ENCODE measurements around the gene MTMR1. TPM values are rescaled to one million over a fixed set of nuclear protein-coding genes. Genes with fewer than 3 reads are reported as not detected.

MTMR1 gene
- total and polyA plus RNA-seq, 2 donors (not counting 1 experiment from before 2014, with no cell fraction given): 30.8 to 67.5 TPM

DNA sequence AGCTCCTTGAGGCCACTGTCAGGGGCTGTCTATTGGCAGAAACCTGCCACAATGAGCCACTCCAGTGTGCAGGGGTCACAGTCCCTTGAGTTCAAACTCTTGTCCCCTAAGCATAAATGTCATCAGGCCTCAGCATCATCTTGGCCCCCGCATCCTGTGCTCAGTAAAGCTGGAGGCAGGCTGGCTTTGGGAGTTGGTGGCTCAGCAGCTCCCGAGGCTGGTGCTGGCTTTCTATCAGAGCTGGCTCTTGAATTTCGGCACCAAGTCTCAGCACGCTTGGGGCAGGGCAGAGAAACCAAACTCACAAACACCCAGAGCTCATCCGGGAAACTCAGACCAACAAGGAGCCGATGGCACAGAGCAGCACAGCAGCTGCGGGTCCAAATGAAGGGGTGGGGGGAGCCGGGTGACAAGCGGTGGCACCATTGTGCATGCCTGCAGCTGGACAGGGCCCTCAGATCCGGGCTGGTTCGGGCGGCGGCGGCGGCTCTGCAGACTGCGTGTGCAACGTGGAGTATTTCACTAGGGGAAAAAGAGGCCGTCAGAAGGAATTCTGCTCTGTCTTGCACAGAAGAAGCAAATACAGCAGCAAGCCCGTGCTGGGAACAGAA, 75.5 kb downstream of the MTMR1 start:
- H2AFZ ChIP-seq (ENCODE audit: insufficient read depth, low read depth, low read length, poor library complexity, severe bottlenecking): no peak overlapping the region
- H3K4me1 ChIP-seq (ENCODE audit: control insufficient read depth in 2 of 2, insufficient read depth in 2 of 2, low read length in 2 of 2): no peaks in the 10 kb centered on the region
- no peak for TF ChIP-seq EZH2 (IDR thresholded peaks at IDR 0.05; ENCODE audit: borderline replicate concordance, insufficient read depth, low read depth, low read length, poor library complexity, severe bottlenecking)
- no peak overlapping the region for H3K9ac ChIP-seq (ENCODE audit: low read length)
- DNase-seq: no peak
- H3K27ac ChIP-seq (ENCODE audit: low read length in 2 of 2): no peak overlapping the region
- no peaks in the 10 kb centered on the region for H3K27me3 Mint-ChIP-seq
- no peaks in the 10 kb centered on the region for H4K20me1 ChIP-seq (ENCODE audit: control insufficient read depth, insufficient read depth, low read length, poor library complexity, severe bottlenecking)
- H3K4me1 Mint-ChIP-seq: no peaks in the 10 kb centered on the region
- WGBS (ENCODE audit: insufficient coverage): no CpG with 5 or more reads among the region's 19 CpGs
- no peak overlapping the region for H3K4me2 ChIP-seq (replicated peaks; ENCODE audit: low read depth, low read length, poor library complexity, severe bottlenecking)
- H3K9me3 Mint-ChIP-seq (ENCODE audit: insufficient read depth): no peaks in the 10 kb centered on the region
- H3K27ac Mint-ChIP-seq: no peak overlapping the region
- intact Hi-C loops (cut with micrococcal nuclease): no loop called here
- H3K27me3 ChIP-seq (replicated peaks in 1 of 4; ENCODE audit: control extremely low read depth in 1 of 4, control insufficient read depth in 3 of 4, insufficient read depth in 4 of 4, low read length in 3 of 4): no peaks in the 10 kb centered on the region
- no peak overlapping the region for H3K4me3 ChIP-seq (ENCODE audit: control extremely low read depth in 1 of 5, extremely low read depth in 1 of 5, insufficient read depth in 1 of 5, low read depth in 2 of 5, low read length in 4 of 5)
- no peak for ATAC-seq (ENCODE audit: low read depth)
- no peaks in the 10 kb centered on the region for H3K9me3 ChIP-seq (ENCODE audit: control extremely low read depth in 1 of 3, control insufficient read depth in 2 of 3, insufficient read depth in 1 of 3, low read length in 2 of 3)
- POLR2A ChIA-PET: no interaction called here
- CTCF ChIA-PET: interaction anchor here (5.7 kb wide), 1 partner anchor 313 kb away, joined by 126 read pairs; no protein-coding TSS in a partner anchor
- no peak overlapping the region for H3K4me3 Mint-ChIP-seq
- H3K79me2 ChIP-seq (ENCODE audit: control insufficient read depth, insufficient read depth, low read length): no peaks in the 10 kb centered on the region
- no peaks in the 10 kb centered on the region for H3K36me3 ChIP-seq (replicated peaks in 1 of 2; ENCODE audit: control extremely low read depth in 1 of 2, control insufficient read depth in 1 of 2, extremely low read depth in 1 of 2, insufficient read depth in 2 of 2, low read length in 1 of 2)

DNA sequence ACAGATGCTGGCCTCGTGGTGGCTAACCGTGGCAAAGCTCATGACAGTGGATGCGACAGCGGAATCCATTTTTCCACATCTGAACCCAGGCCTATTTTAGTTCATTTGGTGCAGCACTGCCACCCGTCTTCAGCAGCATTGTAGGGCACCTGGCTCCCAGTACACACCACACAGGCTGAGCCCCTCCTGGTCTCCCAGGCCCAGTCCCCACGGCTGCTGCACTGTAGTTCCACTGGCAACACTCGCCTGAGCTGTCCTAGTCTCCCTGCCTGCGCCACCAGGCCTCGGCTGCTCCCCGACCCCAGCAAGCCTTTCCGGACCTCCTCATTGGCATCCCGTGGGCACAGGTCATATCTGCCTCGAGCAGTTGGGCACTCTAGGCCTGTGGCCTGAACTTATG, 76.2 kb downstream of the MTMR1 start:
- H3K27ac Mint-ChIP-seq: no peak overlapping the region
- Histone ChIP-seq H2AFZ (ENCODE audit: insufficient read depth, low read depth, low read length, poor library complexity, severe bottlenecking) (no peak overlapping the region), H3K79me2 (ENCODE audit: control insufficient read depth, insufficient read depth, low read length) (no peaks in the 10 kb centered on the region), H3K27me3 (replicated peaks in 1 of 4; ENCODE audit: control extremely low read depth in 1 of 4, control insufficient read depth in 3 of 4, insufficient read depth in 4 of 4, low read length in 3 of 4) (no peaks in the 10 kb centered on the region), H3K4me1 (ENCODE audit: control insufficient read depth in 2 of 2, insufficient read depth in 2 of 2, low read length in 2 of 2) (no peaks in the 10 kb centered on the region), H3K9me3 (ENCODE audit: control extremely low read depth in 1 of 3, control insufficient read depth in 2 of 3, insufficient read depth in 1 of 3, low read length in 2 of 3) (no peaks in the 10 kb centered on the region), H3K4me3 (ENCODE audit: control extremely low read depth in 1 of 5, extremely low read depth in 1 of 5, insufficient read depth in 1 of 5, low read depth in 2 of 5, low read length in 4 of 5) (no peak overlapping the region), H3K27ac (ENCODE audit: low read length in 2 of 2) (no peak overlapping the region), H4K20me1 (ENCODE audit: control insufficient read depth, insufficient read depth, low read length, poor library complexity, severe bottlenecking) (no peaks in the 10 kb centered on the region), H3K4me2 (replicated peaks; ENCODE audit: low read depth, low read length, poor library complexity, severe bottlenecking) (no peak overlapping the region), H3K9ac (ENCODE audit: low read length) (no peak overlapping the region), H3K36me3 (replicated peaks in 1 of 2; ENCODE audit: control extremely low read depth in 1 of 2, control insufficient read depth in 1 of 2, extremely low read depth in 1 of 2, insufficient read depth in 2 of 2, low read length in 1 of 2) (no peaks in the 10 kb centered on the region)
- POLR2A ChIA-PET: no interaction called here
- H3K27me3 Mint-ChIP-seq: no peaks in the 10 kb centered on the region
- TF ChIP-seq, protein P1, sequence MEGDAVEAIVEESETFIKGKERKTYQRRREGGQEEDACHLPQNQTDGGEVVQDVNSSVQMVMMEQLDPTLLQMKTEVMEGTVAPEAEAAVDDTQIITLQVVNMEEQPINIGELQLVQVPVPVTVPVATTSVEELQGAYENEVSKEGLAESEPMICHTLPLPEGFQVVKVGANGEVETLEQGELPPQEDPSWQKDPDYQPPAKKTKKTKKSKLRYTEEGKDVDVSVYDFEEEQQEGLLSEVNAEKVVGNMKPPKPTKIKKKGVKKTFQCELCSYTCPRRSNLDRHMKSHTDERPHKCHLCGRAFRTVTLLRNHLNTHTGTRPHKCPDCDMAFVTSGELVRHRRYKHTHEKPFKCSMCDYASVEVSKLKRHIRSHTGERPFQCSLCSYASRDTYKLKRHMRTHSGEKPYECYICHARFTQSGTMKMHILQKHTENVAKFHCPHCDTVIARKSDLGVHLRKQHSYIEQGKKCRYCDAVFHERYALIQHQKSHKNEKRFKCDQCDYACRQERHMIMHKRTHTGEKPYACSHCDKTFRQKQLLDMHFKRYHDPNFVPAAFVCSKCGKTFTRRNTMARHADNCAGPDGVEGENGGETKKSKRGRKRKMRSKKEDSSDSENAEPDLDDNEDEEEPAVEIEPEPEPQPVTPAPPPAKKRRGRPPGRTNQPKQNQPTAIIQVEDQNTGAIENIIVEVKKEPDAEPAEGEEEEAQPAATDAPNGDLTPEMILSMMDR (IDR thresholded peaks at IDR 0.05): no peak
- TF ChIP-seq EZH2 (IDR thresholded peaks at IDR 0.05; ENCODE audit: borderline replicate concordance, insufficient read depth, low read depth, low read length, poor library complexity, severe bottlenecking): no peak
- no peaks in the 10 kb centered on the region for H3K9me3 Mint-ChIP-seq (ENCODE audit: insufficient read depth)
- H3K4me1 Mint-ChIP-seq: no peaks in the 10 kb centered on the region
- CTCF ChIA-PET: interaction anchor here (5.7 kb wide), 1 partner anchor 312 kb away, joined by 126 read pairs; no protein-coding TSS in a partner anchor
- WGBS (ENCODE audit: insufficient coverage): 98% methylated on average over 12 of the region's 13 CpGs
- intact Hi-C loops (cut with micrococcal nuclease): no loop called here
- DNase-seq (no peak), ATAC-seq (ENCODE audit: low read depth) (no peak)
- H3K4me3 Mint-ChIP-seq: no peak overlapping the region
